Neural cell (in vitro differentiated cells): Measurements from ENCODE around the gene OSBPL5. TPM values are rescaled to one million over a fixed set of nuclear protein-coding genes. Genes with fewer than 3 reads are reported as not detected.

ENCODE experiments used
- H2AFZ ChIP-seq: fragments of 200-600, 300-800 bp; sonication (generic), shearing (Covaris generic); 2 replicates; pipeline ENCODE4 v1.6.0; 2014; ENCODE audit warnings: low read depth, mild to moderate bottlenecking, antibody characterized with exemption, low read length, moderate library complexity
- H3F3A ChIP-seq: fragments of 200-600 bp; shearing (Covaris generic); 2 replicates; pipeline ENCODE4 v1.6.1; 2016; ENCODE audit warnings: mild to moderate bottlenecking, moderate library complexity, mixed read lengths, antibody characterized with exemption, low read length; ENCODE audit not compliant: insufficient read depth, poor library complexity, severe bottlenecking
- H3K27ac ChIP-seq: fragments of 200-600, 300-800 bp; sonication (generic), shearing (Covaris generic); 2 replicates; pipeline ENCODE4 v1.5.1; 2014; ENCODE audit warnings: mild to moderate bottlenecking, low read length, moderate library complexity
- H3K27me3 ChIP-seq: fragments of 300-800, 200-600 bp; sonication (generic), shearing (Covaris generic); 2 replicates; pipeline ENCODE4 v1.6.0; 2014; ENCODE audit warnings: mild to moderate bottlenecking, low read depth, low read length, moderate library complexity; ENCODE audit not compliant: insufficient read depth
- H3K36me3 ChIP-seq: fragments of 300-800, 200-600 bp; sonication (generic), shearing (Covaris generic); 2 replicates; pipeline ENCODE4 v1.5.1; 2014; ENCODE audit warnings: mild to moderate bottlenecking, antibody characterized with exemption, low read length, moderate library complexity; ENCODE audit not compliant: insufficient read depth
- H3K4me2 ChIP-seq: fragments of 300-800, 200-600 bp; sonication (generic), shearing (Covaris generic); 2 replicates; pipeline ENCODE4 v1.6.0; 2014; ENCODE audit warnings: mild to moderate bottlenecking, low read length
- H3K4me3 ChIP-seq: fragments of 300-800, 200-600 bp; sonication (generic), shearing (Covaris generic); 2 replicates; pipeline ENCODE4 v1.5.1; 2014; ENCODE audit warnings: mild to moderate bottlenecking, low read length, moderate library complexity
- H3K79me2 ChIP-seq: fragments of 200-600 bp; shearing (Covaris generic); replicated peaks from 2 replicates; pipeline ENCODE4 v1.6.0; 2014; ENCODE audit warnings: mild to moderate bottlenecking, low read length, moderate library complexity; ENCODE audit not compliant: insufficient read depth
- H3K9ac ChIP-seq: fragments of 300-800, 200-600 bp; sonication (generic), shearing (Covaris generic); 2 replicates; pipeline ENCODE4 v1.6.1; 2016; ENCODE audit warnings: mild to moderate bottlenecking, low read length, mixed read lengths
- H3K9me2 ChIP-seq: fragments of 200-600 bp; shearing (Covaris generic); 2 replicates; pipeline ENCODE4 v1.6.1; 2016; ENCODE audit warnings: mild to moderate bottlenecking, low read length, mixed read lengths; ENCODE audit not compliant: insufficient read depth
- H3K9me3 ChIP-seq: fragments of 200-600, 300-800 bp; sonication (generic), shearing (Covaris generic); 2 replicates; pipeline ENCODE4 v1.6.1; 2016; ENCODE audit warnings: mild to moderate bottlenecking, mixed run types, low read length, moderate library complexity, mixed read lengths
- H4K20me1 ChIP-seq: fragments of 200-600 bp; shearing (Covaris generic); 2 replicates; pipeline ENCODE4 v1.6.1; 2016; ENCODE audit warnings: mild to moderate bottlenecking, mixed run types; ENCODE audit not compliant: insufficient read depth
- EP300 ChIP-seq: fragments of 450-650 bp; conservative IDR thresholded peaks from 2 replicates; pipeline ENCODE4 v1.6.1; 2014; ENCODE audit warnings: antibody characterized with exemption, mild to moderate bottlenecking, moderate library complexity; ENCODE audit not compliant: poor library complexity, severe bottlenecking
- EZH2 ChIP-seq: fragments of 200-600, 300-800 bp; shearing (Covaris generic), sonication (generic); IDR thresholded peaks from 2 replicates; pipeline ENCODE4 v1.6.1; 2014; ENCODE audit warnings: antibody characterized with exemption, low read length, borderline replicate concordance, mild to moderate bottlenecking; ENCODE audit not compliant: insufficient read depth, poor library complexity, severe bottlenecking
- MXI1 ChIP-seq: fragments of 450-650 bp; conservative IDR thresholded peaks from 2 replicates; pipeline ENCODE4 v1.6.1; 2014; ENCODE audit warnings: antibody characterized with exemption, mild to moderate bottlenecking; ENCODE audit not compliant: poor library complexity, severe bottlenecking
- POLR2AphosphoS5 ChIP-seq: IDR thresholded peaks from 2 replicates; pipeline ENCODE4 v1.6.1; 2012
- RAD21 ChIP-seq: fragments of 450-650 bp; conservative IDR thresholded peaks from 2 replicates; pipeline ENCODE4 v1.6.1; 2014; ENCODE audit warnings: antibody characterized with exemption, mild to moderate bottlenecking, moderate library complexity
- SMC3 ChIP-seq: fragments of 450-650 bp; conservative IDR thresholded peaks from 2 replicates; pipeline ENCODE4 v1.6.1; 2014; ENCODE audit warnings: antibody characterized with exemption, mild to moderate bottlenecking, moderate library complexity; ENCODE audit not compliant: poor library complexity
- TAF1 ChIP-seq: IDR thresholded peaks from 2 replicates; pipeline ENCODE4 v1.6.1; 2012; ENCODE audit warnings: low read depth
- polyA plus RNA-seq: library from polyadenylated mRNA; depleted of rRNA; stranded (reverse); fragments of >200 nt; gene quantifications from 2 replicates; pipeline ENCODE4 v1.2.3, GENCODE V29; 2014
- TF ChIP-seq, protein P1 (sequence below): IDR thresholded peaks from 2 replicates; pipeline ENCODE4 v1.6.1; 2012; ENCODE audit warnings: borderline replicate concordance
- TF ChIP-seq, protein P2 (sequence below): fragments of 450-650 bp; IDR thresholded peaks from 2 replicates; pipeline ENCODE4 v1.5.1; 2014; ENCODE audit warnings: antibody characterized with exemption, mild to moderate bottlenecking, moderate library complexity; ENCODE audit not compliant: poor library complexity, severe bottlenecking

The OSBPL5 gene
- polyA plus RNA-seq, 1 donor from 2014 or later, result 49.1 TPM

DNA sequence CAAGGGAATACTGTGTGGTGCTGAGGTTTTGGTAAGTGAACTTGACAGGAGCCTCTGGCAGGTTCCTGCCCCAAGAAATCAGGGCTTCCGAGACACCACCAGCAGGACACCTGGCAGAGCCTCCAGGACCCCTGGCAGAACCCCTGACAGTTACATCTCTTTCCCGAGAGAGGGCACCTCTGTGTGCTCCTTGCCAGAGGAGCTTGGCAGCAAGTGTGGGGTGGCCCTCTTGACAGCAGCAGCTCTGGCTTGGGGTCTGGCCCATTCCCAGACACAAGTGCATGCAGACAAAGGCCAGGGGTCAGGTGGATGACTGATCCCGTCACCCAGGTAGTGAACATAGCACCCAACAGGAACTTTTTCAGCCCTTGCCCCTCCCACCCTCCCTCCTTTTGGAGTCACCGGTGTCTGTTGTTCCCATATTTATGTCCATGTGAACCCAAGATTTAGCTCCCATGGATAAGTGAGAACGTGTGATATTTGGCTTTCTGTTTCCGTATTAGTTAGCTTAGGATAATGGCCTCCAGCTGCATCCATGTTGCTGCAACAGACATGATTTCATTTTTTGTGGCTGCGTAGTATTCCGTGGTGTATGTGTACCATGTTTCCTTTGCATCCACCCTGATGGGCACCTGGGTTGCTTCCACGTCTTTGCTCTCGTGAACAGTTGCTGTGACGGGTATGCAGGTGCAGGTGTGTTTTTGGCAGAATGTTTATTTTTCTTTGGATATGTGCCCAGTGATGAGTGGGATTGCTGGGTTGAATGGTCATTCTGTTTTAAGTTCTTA, 21.2 kb upstream of the OSBPL5 start:
- Histone ChIP-seq H3K27ac (no peak overlapping the region), H4K20me1 (no peaks in the 10 kb centered on the region), H3K79me2 (no peaks in the 10 kb centered on the region), H2AFZ (no peak overlapping the region), H3K9ac (no peak overlapping the region), H3K36me3 (no peaks in the 10 kb centered on the region), H3K9me3 (no peaks in the 10 kb centered on the region), H3K4me3 (no peak overlapping the region), H3K9me2 (no peaks in the 10 kb centered on the region), H3K27me3 (no peaks in the 10 kb centered on the region), H3K4me2 (no peak overlapping the region), H3F3A (no peaks in the 10 kb centered on the region)
- TF ChIP-seq EP300, result no peak

DNA sequence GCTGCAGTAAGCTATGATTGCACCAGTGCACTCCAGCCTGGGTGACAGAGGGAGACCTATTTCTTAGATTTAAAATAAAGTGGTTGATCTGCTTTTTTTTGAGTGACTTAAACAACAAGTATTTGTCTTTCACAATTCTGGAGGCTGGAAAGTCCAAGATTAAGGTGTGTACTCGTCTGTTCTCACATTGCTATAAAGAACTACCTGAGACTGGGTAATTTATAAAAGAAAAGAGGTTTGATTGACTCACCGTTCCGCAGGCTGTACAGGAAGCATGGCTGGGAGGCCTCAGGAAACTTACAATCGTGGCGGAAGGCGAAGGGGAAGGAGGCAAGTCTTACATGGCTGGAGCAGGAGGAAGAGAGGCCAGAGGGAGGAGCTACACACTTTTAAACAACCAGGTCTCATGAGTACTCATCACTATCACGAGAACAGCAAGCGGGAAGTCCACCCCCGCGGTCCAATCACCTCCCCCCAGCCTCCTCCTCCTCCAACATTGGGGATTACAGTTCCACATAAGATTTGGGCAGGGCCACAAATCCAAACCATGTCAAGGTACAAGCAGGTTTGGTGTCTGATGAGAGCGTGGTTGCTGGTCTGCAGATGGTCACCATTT, 19.7 kb upstream of the OSBPL5 start:
- Histone ChIP-seq H3K4me3 (no peak overlapping the region), H3F3A (no peaks in the 10 kb centered on the region), H3K9ac (no peak overlapping the region), H3K9me2 (no peaks in the 10 kb centered on the region), H3K27ac (no peak overlapping the region), H3K36me3 (no peaks in the 10 kb centered on the region), H3K79me2 (no peaks in the 10 kb centered on the region), H3K27me3 (no peaks in the 10 kb centered on the region), H4K20me1 (no peaks in the 10 kb centered on the region), H3K4me2 (no peak overlapping the region), H3K9me3 (no peaks in the 10 kb centered on the region), H2AFZ (no peak overlapping the region)
- TF ChIP-seq RAD21 (no peak), EZH2 (no peak), MXI1 (no peak), TAF1 (no peak)
- TF ChIP-seq, protein P1, sequence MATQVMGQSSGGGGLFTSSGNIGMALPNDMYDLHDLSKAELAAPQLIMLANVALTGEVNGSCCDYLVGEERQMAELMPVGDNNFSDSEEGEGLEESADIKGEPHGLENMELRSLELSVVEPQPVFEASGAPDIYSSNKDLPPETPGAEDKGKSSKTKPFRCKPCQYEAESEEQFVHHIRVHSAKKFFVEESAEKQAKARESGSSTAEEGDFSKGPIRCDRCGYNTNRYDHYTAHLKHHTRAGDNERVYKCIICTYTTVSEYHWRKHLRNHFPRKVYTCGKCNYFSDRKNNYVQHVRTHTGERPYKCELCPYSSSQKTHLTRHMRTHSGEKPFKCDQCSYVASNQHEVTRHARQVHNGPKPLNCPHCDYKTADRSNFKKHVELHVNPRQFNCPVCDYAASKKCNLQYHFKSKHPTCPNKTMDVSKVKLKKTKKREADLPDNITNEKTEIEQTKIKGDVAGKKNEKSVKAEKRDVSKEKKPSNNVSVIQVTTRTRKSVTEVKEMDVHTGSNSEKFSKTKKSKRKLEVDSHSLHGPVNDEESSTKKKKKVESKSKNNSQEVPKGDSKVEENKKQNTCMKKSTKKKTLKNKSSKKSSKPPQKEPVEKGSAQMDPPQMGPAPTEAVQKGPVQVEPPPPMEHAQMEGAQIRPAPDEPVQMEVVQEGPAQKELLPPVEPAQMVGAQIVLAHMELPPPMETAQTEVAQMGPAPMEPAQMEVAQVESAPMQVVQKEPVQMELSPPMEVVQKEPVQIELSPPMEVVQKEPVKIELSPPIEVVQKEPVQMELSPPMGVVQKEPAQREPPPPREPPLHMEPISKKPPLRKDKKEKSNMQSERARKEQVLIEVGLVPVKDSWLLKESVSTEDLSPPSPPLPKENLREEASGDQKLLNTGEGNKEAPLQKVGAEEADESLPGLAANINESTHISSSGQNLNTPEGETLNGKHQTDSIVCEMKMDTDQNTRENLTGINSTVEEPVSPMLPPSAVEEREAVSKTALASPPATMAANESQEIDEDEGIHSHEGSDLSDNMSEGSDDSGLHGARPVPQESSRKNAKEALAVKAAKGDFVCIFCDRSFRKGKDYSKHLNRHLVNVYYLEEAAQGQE, result no peak

DNA sequence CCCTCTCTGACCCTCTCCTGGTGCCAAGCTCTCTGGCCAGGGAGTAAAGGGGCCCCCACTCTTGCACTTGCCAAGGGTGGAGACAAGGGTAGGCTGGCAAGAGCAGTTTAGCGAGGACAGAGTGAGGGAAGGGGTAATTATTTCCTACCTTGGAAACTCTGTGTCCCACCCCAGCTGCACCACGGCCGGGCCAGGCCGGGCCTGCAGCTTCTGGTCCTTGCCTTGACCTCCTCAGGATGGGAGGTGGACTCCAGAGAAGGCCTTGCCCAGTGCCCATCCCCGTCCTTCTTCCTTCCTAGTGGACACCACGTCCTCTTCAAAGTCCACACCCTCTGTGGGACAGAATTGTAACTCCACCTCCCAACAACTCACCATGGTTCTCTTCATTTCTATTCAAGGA, 18.4 kb upstream of the OSBPL5 start:
- H3K4me2 ChIP-seq, result no peak overlapping the region
- no peaks in the 10 kb centered on the region for H3K9me2 ChIP-seq
- H3K27me3 ChIP-seq, result no peaks in the 10 kb centered on the region
- H2AFZ ChIP-seq, result no peak overlapping the region
- no peak overlapping the region for H3K9ac ChIP-seq
- H4K20me1 ChIP-seq, result no peaks in the 10 kb centered on the region
- no peaks in the 10 kb centered on the region for H3K36me3 ChIP-seq
- H3K79me2 ChIP-seq, result no peaks in the 10 kb centered on the region
- H3K27ac ChIP-seq, result no peak overlapping the region
- H3K9me3 ChIP-seq, result no peaks in the 10 kb centered on the region
- no peak overlapping the region for H3K4me3 ChIP-seq
- TF ChIP-seq MXI1 (no peak), SMC3 (no peak), POLR2AphosphoS5 (no peak), TAF1 (no peak), EP300 (no peak), EZH2 (no peak), RAD21 (no peak)
- TF ChIP-seq, protein P2, sequence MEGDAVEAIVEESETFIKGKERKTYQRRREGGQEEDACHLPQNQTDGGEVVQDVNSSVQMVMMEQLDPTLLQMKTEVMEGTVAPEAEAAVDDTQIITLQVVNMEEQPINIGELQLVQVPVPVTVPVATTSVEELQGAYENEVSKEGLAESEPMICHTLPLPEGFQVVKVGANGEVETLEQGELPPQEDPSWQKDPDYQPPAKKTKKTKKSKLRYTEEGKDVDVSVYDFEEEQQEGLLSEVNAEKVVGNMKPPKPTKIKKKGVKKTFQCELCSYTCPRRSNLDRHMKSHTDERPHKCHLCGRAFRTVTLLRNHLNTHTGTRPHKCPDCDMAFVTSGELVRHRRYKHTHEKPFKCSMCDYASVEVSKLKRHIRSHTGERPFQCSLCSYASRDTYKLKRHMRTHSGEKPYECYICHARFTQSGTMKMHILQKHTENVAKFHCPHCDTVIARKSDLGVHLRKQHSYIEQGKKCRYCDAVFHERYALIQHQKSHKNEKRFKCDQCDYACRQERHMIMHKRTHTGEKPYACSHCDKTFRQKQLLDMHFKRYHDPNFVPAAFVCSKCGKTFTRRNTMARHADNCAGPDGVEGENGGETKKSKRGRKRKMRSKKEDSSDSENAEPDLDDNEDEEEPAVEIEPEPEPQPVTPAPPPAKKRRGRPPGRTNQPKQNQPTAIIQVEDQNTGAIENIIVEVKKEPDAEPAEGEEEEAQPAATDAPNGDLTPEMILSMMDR, result no peak
- TF ChIP-seq, protein P1, result no peak
- no peaks in the 10 kb centered on the region for H3F3A ChIP-seq
